Activated CD4-positive, alpha-beta T cell treated with anti-CD3 and anti-CD28 coated beads, Interleukin-2, amount 50 U/mL, for 24 hours (primary cell): ENCODE results near the gene MRTFB.

Experiments used
- DNase-seq, 2 donors: peaks; one replicate each; pipeline ENCODE4 v3.0.0-alpha.2; 2020; ENCODE audit warnings: low read depth in 1 of 2, low spot score in 1 of 2

Gene MRTFB

DNA sequence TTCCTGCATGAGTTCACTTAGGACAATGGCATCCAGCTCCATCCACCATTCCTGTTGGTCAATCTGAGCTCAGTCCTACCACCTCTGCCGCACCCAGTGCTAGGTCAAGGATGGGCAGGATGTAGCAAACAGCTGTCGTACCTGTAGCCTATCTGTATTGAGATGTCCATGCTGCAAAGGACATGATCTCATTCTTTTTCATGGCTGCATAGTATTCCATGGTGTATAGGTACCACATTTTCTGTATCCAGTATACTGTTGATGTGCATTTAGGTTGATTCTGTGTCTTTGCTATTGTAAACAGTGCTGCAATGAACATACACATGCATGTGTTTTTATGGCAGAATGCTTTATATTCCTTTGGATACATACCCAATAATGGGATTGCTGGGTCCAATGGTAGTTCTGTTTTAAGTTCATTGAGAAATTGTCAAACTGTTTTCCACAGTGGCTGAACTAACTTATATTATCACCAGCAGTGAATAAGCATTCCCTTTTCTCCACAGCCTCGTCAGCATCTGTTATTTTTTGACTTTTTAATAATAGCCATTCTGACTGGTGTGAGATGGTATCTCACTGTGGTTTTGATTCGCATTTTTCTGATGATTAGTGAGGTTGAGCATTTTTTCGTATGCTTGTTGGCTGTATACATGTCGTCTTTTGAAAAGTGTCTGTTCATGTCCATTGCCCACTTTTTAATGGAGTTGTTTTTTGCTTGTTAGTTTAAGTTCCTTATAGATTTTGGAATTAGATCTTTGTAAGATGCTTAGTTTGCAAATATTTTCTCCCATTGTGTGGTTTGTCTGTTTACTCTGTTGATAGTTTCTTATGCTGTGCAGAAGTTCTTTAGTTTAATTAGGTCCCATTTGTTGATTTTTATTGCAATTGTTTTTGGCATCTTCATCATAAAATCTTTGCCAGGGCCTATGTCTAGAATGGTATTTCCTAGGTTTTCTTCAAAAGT lies 7.2 kb upstream of the MRTFB start:
- no peak for DNase-seq

DNA sequence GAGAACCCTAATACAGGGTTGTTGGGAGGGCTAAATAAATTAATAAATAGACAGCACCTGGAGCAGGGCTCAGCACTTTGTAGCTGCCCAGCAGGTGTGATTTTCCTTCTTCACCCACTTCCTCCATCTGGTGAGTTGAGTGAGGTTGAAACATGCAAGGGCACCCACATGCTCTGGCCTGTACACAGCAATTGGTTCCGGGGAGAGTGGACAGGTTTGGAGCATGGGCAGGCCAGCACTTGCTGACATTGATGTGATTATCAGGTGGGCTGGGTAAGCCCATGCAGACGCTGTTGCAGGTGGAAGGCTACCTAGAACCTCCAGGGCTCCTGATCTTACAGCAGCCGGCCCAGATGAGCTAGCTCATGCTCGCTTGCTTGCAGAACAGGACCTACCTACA lies 1.3 kb upstream of the MRTFB start:
- no peak for DNase-seq

DNA sequence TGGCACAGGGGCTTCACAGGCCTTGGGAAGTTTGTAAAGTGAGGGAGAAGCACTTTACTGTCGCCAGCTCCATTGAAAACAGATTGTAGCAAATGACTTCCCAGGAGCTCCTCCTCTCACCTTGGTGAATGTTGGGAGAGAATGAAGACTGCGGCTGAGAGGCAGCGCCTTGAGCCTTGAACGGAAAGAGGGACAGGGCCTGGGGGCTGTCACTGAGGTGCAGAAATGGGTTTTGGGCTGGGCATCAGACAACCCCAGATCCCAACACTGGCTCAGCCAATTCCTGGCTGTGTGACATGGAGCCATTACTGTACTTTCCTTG lies 603 bp upstream of the MRTFB start:
- DNase-seq: no peak

DNA sequence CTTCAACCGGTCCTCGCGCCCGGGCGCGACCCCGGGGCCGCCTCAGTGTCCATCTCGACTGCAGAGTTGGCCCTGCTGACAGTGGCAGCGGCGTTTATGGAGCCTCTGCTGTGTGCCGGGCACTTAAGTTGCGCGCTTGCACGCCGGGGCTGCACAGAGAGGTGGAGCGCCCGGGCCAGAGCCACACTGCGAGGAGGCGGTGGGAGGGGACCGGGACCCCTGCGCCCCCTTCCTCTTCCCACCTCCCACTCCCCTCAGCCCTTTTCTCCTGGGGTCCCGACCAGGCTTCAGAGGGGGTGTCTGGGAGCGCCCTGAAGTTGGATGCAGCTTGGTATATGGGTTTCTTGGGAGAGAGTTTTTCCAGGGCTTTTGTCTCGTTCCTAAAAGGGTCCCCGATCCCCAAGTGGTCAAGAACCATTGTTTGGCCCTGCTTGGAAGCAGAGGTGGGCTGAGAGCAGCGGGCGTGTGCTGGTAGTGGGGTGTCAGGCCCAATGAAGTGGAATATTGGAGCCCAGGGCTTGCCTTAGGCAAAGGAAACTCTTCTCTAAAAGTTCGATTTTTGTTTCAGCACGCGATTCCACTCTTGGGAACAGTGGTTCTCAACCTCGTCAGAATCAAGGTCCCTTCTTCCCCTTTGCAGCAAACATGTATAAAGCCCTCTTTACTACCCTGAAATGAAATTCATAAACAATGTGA lies 605 bp downstream of the MRTFB start:
- DNase-seq: peak in 1 of 2 donors; percentile 1

DNA sequence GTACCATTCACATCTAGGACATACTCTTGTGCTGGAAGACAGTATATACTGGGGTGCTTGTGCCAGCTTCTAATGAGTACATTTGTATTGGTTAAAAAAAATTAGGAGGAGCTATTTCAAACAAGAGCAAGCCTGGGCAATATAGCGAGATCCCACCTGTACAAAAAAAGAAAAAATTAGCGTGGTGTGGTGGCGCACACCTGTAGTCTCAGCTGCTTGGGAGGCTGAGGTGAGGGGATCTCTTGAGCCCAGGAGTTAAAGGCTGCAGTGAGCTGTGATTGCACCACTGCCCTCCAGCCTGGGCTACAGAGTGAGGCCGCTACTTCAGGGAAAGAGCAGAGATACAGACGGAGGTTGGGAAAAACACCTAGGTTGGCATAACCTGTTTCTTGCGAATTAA lies 1.2 kb downstream of the MRTFB start:
- no peak for DNase-seq

DNA sequence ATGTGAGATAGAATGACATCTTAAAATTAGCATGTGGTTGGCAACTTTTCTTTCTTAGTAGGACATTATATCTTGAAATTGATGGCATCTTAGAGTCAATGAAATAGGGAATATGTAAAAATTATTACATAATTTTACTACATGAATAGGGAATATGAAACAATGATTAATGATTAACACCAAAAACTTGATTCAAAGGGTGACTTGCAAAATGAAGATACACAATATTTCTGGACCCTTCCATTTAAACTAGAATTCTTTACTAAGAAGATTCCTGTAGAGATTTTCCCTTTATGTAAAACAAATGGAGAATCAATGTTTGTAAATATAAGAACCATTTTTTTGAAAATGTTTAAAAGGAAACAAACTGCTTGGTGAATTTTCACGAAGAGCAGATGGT lies 3.4 kb downstream of the MRTFB start:
- DNase-seq: no peak

DNA sequence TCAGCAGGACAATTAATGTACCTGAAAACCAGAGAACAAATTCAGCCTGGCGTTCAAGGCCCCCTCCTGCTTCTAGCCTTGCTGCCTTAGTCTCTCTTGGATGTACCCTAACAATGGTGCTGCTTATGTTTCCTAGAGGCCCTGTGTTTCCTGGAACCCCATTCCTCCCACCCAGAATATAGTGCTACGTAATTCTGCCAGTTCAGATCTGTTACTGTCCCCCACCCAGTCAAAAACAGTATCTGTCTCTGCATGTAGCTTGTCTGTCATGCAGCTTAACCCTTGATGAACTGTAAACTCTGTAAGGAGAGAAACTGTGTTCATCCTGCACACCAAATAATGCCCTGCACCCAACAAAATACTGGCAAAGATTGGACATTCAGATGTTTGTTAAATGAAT lies 6.8 kb downstream of the MRTFB start:
- no peak for DNase-seq

DNA sequence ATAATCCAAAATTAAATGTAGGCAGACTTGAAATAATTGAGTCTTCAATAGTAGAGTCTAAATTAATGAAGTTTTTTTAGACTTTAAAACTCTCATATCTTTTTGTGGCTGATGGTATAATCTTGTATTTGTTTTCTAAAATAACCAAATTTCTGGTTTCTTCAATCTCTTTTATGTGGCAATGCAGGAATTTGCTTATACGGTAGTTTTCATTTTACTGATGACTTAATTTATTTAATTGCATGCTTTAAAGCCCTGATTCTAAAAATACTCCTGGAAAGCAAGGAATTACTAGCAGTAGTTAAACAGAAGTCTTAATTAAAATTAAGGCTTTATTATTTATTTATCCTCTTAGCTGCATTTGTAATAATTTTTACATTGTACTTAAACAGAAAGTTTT lies 15.4 kb downstream of the MRTFB start:
- DNase-seq: no peak

DNA sequence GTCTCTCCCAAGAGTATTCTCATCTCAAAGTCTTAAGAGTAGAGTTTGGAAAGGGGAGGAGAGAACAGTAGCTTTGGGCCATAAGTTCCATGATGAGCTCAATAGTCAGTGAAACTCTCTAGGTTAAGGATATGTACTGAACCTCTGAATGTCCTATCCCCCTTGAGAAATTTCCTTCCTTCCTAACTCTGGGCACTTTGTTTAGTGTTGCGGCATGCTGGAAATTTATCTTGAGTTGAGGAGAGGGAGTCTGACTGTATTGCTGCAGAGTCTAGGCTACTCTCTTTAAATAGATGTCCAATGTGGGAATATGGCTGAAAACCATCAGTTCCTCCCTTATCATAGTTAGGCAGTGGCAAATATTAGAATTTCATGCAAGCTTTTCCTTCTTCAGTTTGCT lies 16.1 kb downstream of the MRTFB start:
- no peak for DNase-seq

DNA sequence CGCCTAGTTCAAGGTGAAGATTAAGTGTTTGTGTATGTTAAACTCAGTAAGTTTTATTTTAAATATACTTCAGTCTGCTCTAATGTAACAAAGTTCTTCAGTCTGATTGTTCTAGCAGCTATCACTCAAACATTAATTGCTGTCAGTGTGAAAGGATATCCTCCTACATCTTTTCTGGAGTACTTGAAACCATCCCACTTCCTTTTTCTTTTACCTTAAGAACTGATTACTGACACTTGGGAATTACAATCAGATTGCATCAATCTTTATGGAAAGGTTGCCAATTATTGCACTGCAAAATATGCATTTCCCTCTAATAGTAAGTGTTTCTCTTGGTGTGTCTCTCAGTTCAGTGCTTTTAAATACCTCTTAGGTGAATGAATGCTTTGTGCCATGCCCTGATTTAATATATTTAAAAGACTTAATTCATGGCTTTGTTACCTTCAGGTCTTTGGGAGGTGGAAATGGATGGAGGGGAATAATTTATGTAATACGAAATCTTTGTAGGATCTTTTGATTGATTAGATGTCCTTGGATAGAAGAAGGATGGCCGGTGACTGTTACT lies 16.6 kb downstream of the MRTFB start:
- no peak for DNase-seq

DNA sequence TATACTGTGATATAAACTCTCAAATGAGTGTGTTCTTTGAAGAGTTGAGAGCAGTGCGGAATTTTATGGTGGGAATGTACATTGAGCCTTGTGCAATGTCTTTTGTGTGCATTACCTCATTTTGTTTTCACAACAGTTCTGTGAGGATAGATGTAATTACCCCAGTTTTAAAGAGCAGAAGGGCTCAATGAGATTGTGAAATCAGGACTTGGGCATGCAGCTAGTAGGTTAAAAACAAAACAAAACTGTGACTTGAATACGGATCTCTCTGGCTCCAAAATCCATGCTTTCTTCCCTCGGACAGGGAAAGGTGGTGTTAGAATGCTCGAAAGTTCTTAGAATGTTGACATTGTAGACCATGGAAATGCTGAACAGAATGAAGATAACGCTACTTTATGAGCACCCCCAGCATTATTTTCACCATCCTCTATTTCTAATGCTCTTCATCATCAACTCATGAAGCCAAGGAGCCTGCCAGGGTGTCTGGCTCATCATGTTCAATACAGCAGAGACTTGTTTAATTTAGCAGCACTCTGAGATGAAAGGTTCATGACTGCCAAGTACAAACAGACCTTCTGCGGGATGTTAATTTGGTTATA lies 17.1 kb downstream of the MRTFB start:
- DNase-seq: no peak

DNA sequence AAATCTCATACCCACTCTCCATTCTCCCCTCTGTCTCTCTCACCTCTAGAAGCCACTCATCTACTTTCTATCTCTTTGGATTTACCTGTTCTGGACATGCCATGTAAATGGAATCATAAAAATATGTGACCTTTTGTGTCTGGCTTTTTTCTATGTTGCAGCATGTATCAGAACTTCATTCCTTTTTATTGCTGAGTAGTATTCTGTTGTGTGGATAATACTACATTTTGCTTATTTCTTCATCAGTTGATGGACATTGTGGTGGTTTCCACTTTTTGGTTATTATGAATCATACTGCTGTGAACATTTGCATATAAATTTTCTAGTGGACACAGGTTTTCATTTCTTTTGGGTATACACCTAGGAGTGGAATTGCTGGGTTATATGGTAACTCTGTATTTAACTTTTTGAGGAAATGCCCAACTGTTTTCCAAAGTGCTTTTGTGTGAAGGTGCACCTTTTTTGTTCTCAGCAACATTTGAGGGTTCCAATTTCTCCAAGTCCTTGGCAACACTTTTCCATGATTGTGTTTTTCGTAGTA lies 18.2 kb downstream of the MRTFB start:
- no peak for DNase-seq

DNA sequence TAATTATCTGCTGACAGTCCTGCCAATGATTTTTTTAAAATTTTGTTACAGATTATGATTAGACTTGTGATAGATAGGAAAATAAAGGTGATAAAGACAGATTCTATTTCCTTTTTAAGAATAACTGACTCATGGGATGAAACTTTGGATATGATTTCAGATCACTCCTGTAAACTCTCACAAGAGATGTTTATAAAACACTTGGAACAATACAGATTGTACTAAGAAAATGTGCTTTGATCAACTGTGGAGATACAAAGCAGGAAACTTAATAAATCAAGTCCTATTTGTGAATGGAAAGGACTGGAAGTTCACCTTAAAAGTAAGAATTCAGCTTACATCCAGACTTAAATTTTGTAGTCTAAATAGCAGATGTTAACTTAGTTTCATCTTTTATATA lies 21.4 kb downstream of the MRTFB start:
- no peak for DNase-seq

DNA sequence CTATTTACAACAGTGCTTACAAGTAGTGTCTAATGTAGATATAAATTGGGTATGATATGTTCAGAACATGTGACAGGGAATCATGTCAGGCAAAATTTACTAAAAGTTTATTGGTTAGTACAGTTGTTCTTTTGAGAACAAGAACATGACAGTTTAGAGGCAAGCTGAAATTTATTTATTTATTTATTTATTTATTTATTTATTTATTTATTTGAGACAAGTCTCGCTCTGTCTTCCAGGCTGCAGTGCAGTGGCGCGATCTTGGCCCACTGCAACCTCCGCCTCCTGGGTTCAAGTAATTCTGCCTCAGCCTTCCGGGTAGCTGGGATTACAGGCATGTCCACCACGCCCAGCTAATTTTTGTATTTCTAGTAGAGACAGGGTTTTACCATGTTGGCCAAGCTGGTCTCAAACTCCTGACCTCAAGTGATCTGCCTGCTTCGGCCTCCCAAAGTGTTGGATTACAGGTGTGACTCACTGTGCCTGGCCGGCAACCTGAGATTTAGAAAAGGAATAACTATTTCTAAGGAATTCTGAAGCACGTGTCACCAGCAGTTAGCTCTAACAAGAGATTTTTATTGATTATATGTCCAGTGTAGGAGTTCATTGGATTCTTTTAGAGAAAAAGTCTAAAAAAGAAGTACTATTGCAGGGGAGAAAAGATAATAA lies 24.9 kb downstream of the MRTFB start:
- DNase-seq: no peak

DNA sequence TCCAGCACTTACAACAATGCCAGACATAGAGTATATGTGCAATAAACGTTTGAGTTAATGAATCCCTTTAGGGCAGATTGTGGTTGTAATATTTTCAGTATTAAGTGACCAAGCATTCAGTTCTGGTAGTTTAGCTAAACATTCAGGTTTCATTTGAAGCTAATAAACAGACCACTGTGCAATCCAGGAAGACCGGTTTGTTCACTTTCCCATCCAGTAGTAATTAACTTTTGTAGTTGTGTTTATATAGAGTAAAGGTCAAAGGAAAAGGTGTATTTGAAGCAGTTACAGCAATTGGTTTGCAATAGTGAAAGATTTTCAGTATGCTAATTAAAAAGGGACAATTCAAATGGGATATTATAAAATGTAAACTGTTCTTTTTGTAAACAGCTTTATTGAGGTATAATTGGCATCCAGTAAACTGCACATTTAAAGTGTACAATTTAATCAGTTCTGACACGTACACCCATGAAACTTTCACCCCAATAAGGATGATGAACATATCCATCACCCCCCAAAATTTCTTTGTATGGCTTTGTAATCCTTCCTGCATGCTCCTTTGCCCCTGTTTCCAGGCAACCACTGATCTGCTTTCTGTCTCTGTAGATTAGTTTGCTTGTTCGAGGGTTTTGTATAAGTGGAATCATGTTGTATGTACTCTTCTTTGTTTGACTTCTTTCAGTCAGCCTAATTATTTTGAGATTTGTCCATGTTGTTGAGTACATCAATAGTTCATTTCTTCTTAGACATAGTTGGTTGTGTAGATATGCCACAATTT lies 26.3 kb downstream of the MRTFB start:
- DNase-seq: no peak

DNA sequence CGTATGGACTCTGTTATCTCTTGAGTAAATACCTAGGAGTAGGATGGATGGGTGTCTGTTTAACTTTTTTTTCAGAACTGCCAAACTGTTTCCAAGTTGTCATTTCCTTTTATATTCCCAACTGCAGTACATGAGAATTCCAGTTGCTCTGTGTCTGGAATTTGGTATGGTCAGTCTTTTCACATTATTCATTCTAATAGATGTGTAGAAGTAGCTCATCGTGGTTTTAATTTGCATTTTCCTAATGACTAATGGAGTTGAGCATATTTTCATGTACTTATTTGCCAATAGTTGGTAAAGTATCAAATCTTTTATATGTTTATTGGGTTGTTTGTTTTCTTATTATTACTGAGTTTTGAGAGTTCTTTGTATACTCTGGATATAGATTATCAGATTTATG lies 27.0 kb downstream of the MRTFB start:
- no peak for DNase-seq

DNA sequence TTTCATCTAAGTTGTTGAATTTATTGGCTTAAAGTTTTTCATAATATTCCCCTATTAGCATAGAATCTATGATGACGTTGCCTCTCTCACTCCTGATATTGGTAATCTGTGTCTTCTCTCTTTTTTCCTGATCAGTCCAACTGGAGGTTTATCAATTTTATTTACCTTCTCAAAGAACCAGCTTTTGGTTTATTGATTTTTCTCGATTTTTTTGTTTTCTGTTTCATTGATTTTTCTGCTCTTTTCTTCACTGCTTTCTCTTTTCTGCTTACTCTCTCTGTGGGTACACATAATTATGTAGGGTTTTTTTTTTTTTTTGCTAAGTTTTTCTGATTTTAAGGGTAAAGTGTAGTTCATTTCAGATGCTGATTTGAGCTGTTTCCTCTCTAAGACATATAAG lies 29.7 kb downstream of the MRTFB start:
- no peak for DNase-seq

DNA sequence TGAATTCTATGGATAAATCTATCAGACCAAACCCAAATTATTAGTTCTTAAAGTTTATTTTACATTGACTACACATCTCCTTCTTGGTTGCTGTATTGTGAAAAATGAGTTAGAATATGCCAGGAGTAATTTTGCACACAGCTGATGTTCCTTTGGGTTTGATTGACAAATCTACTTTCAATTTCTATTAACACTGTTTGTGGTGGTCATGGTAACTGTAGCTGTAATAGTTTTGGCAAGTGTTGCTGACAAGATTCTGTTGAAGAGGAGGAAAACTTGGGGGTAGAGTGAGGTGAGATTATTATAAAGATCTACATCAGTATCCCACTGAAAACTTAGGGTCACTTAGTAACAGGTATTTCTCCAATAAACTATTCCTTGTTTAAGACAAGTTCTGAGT lies 30.3 kb downstream of the MRTFB start:
- DNase-seq: no peak

DNA sequence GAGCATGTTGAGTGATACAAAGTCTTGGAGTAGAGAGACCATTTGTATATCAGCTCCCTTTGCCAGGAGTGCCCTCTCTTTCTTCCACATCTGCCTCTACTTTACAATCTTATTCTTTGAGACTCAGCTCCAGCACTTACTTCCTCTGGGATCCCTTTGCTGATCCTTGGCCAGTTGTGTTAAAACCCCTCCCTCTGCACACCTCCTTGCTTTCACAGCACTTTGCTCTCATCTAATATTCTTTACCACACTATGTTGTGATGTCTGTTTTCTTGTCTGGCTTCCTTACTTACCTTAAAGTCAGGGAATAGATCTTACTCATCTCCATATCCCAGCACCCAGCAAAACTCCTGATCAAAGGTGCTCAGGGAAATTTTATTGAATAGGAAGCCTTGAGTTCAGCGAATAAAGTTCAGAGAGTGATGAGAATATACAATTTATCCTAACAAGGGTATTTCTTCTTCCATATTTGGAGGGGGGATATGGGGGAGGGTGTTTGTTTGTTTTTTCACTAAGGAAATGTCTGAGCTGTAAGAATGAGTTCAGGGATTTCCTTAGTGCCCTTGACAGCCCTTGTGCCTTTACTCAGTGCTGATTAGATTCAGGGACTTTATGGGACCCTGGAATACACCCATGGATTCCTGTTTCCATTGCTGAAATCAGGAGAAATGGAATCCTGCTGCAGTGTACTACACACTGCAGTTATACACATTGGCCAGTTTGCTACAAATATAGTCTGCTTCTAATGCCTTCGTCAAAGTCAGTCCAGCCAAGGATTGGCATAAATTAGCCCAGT lies 32.0 kb downstream of the MRTFB start:
- no peak for DNase-seq

DNA sequence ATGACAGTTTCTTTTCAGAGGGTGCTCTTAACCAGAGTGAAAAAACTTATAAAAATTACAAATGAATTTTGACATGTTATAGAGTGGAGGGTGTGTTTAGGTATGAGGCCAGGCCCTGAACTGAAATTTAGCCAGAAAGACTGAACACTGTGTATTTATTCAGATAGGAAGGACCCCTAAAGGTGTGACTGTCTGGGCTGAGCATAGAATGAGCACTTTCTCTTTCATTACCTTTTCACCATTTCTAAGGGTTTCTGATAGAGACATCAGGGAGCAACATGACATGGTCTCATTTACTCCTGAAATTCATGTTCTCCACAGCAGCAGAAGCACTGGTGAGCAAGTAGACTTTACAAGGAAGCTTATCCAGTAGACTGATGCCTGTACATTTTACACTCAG lies 32.9 kb downstream of the MRTFB start:
- DNase-seq: no peak
